Activated CD4-positive, alpha-beta T cell treated with anti-CD3 and anti-CD28 coated beads, Interleukin-2, Interleukin-4, amounts not matched to agents 100 ng/mL and 50 ng/mL, durations not matched to agents 16 hours and 8 hours (primary cell): Measurements from ENCODE around the gene PAK3.
A peak's percentile ranks its signal among the peaks of the same experiment; 100 is the strongest.

ENCODE experiments used
- DNase-seq: peaks from one replicate; pipeline ENCODE4 v3.0.0-alpha.2; 2020; ENCODE audit warnings: low spot score

The PAK3 gene

DNA sequence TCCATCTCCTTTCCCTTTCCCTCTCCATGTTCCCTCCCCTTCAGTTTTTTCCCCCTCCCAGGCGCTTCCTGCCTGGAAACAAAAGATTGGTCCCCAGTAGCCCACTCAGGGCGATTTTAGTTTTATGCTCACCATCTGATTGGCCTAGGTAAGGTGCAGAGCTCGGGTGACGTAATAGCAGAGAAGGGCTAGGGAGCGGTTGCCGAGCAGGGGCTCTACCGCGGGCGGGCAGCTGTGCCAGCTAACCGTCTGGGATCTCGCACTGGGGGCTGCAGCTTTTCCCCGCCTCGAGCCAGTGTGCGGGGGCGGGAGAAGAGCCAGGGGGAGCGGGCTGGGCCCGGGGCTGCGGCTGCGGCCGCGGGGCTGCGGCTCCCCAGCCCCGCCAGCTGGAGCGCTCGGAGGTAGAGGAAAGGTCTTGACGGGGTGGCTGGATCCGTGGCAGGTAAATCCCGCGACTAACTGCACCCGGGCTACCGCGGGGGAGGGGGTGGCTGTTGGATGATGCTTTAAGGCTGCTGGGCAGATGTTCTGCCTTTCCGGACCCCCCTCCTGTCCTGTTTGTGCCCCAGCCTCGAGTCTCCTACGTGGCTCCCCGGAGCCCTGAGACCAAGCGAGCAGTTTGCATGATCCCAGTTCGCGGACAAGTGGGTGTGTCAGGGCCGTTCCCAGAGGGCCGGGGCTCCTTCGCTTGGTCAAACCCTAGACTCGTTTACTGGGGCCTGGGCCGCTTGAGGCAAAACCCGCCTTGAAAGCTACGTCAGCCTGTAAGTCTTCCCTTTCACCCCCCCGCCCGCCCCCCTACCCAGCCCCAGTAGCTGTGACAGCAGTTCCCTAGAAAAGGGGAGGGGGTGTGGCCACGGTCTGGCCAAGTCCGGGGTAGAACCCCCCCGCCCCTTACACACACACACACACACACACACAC lies at the start of gene PAK3:
PAK3 (plus strand) TSS at position 218 of the 922 bp plus-strand sequence. CDS start 26,913 bp downstream, outside the sequence.
- peak; percentile 8 for DNase-seq

- no peak for DNase-seq
Observed at GRCh38 chrX:111047575-111047974, 48.4 kb upstream of the PAK3 start.

- DNase-seq = no peak
Observed at GRCh38 chrX:111052478-111052877, 43.5 kb upstream of the PAK3 start.

DNA sequence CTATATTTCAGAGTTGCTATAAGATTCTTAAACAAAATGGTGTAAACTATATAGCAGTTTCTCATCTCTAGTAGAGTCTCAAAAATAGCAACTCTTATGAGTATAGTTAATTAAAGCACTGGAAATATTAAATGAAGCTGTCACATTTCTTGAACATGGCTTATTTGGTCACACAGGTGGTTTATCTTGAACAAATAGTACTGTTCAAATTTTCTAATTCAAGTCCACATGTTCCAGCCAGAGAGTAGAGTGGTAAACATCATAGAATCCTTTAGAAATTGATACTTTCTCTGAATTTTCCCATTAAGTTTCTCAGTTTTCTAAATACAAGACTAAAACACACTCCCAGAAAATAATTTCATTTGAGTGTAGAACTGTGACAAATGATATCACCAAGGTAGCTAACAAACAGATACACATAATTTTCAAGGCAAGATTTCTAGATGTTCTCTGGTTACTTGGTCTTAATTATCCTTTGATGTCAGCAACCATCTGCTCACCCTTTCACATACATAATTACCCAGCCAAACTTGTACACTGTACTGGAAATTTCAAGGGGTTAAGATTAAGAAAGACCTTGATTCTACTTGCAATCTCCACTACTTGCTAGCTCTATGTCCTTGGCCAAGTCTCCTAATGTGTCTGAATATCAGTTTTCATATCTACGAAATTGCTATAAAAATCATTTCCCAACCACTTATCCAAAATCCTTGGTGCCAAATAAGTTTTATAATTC lies 24.3 kb upstream of the PAK3 start:
- no peak for DNase-seq

- DNase-seq = no peak
Observed at GRCh38 chrX:111083081-111083480, 12.9 kb upstream of the PAK3 start.

- DNase-seq = no peak
Observed at GRCh38 chrX:111086591-111087006, 9.4 kb upstream of the PAK3 start.

DNA sequence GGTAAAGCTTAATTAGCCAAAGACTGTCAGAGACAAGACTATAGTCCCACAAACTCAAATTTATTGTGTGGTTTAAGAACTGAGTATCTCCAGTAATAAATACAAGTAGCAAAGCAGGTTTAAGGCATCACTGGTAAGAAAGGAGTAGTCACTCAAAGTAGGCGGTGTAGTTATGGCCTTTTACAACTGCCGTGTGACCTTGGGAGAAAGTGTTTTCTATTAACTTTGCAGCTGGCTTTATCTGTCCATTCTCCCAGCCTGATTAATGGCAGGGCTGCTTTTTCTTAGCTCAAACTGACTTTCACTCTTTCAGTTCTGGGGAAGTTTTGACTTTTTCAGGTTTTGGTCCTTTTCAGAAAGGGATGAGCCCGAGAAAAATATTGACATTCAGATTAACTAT lies 7.4 kb upstream of the PAK3 start:
- no peak for DNase-seq

DNA sequence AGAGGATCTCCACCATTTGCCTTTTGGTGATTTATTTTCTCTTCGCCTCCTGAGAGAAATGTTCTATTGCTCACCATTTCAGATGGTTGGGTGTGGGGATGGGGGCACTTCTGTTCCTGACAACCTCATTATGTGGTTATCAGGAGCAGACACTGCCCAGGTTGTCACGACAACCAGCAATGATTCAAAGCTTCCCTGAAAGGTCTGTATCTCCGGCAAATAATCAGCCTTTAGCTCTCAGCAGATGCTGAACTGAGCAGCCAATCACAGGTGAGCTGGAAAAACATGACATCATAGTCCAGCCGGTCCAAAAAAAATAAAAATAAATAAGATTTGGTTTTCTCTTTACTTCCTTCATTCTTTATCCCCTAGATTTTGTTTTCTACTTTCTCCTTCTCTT lies 5.5 kb upstream of the PAK3 start:
- no peak for DNase-seq

- DNase-seq = peak; percentile 74
Observed at GRCh38 chrX:111098874-111099273, 2.9 kb downstream of the PAK3 start.

DNA sequence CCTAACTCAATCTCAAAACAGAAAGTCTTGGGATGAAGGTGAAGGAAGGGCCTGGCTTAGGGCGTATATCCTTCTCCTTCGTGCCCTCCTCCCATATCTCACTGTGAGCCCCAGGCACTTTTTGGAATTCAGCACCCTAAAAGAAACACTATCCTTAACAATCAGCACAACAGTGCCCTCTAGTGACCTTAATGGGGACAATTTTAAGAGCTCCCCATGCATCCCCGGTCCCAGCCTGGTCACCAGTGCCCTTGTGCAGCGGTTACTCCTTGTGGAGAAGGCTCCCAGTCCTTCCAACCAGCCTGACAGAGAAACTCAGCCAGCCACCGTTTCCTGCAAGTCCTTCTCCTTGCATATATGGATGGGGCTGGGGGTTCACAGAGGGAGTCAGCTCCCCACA lies 4.2 kb downstream of the PAK3 start:
- DNase-seq = peak; percentile 51

DNA sequence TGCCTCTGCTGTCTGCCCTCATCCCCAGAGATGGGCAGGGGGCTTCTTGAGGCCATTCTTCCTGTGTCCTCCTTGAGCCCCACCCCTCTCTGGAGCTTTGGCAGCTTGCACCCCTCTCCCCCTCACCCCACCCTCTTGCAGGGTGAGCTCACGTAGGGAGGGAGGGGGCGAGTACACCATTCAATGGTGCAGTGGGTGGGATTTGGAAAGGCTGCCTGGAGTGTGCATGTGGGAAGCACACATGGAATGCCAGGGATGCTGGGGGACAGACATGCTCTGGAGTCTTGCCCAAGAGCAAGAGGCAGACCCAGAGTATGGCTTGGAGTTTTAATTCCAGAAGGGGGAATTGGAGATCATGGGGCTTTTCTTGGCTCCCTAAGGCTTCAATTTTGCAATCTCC lies 5.6 kb downstream of the PAK3 start:
- no peak for DNase-seq

DNA sequence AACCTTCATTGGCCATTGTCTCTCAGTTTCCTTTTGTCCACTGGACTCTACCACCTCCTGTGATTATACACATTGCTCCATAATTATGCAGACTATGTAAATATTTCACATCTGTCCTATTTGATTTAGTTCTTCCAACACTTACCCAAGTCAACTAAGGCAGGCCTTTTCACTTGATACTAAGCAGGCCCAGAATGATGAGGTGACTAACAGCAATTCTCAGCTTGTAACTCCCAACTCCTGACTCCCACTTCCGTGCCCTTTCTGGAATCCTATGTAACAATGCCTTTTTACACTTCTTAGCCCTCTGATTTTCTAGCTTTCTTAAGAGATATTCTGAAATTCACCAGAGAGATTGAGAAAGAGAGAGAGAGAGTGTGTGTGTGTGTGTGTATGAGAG lies 6.6 kb downstream of the PAK3 start:
- DNase-seq = no peak

DNA sequence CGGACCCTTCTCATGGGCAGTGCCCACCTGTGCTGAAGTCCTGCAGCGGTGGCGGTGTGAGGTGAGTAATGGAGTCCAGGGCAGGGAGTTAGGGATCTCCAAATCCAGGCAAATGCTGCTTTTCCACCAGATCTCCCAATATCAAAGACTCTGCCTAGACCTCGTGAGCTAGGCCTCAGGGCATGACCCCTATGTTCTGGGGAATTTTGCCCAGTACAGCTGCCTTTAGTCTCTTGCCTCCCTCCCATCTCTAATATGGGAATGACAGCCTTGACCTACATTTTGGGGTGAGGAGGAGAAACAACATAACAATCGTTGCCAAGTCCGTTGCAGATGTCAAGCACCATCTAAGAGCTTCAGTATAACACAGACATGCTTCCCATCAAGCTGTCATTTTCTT lies 7.3 kb downstream of the PAK3 start:
- no peak for DNase-seq

- DNase-seq = no peak
Observed at GRCh38 chrX:111110098-111110775, 14.2 kb downstream of the PAK3 start.

DNA sequence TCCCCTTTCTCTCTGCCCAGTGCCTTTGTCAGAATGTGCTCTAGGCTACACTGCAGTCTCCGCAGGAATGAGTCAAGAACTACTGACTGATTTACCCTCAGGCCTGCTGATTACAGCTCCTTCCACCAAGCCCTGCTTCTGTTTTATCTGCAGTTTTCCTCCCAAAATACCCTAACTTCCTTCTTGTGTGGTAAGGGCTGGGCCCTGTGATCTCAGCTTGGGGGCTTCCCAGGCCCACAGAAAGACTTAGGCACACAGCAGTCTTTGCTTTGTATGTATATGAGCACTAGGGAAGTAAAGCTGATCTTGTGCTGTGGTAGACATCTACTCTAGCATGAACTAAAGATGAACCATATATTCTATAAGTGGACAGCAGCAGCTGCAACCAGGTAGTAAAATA lies 18.8 kb downstream of the PAK3 start:
- no peak for DNase-seq

DNA sequence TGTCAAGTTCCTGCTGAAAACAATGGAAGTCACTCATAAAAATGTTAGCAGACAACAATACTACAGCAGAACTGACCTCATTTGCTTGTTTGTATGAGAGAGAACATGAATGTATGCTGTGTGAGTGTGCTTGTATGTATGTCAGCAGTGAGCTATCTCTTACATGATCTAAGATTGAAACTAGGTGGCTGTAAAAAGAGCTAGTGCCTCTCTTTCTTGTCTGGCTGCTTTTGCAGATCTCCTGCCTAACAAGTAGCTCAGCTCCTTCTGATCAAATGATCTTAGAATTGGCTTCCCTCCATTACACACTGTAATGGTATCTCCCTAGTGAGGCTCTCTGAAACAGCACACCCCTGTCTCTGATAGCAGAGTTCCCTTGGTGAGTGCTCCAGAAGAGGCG lies 20.7 kb downstream of the PAK3 start:
- DNase-seq = no peak

DNA sequence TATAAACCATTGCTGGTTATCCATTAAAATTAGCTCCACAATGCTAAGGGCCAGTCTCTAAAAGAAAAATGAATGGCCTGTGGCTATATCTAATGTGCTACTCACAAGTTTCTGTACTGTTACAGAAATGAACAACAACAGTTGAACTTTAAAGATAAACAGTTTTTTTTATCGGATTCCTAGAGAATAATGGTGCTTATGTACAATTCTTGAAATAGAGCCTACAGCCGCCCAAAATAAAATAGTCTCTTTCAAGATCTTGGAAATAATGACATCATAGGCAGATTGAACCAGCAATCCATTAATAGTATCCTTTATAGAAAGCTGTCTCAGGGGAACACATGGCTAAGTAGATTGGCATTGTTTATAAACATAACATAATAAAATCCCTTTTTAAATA lies 23.4 kb downstream of the PAK3 start:
- no peak for DNase-seq

DNA sequence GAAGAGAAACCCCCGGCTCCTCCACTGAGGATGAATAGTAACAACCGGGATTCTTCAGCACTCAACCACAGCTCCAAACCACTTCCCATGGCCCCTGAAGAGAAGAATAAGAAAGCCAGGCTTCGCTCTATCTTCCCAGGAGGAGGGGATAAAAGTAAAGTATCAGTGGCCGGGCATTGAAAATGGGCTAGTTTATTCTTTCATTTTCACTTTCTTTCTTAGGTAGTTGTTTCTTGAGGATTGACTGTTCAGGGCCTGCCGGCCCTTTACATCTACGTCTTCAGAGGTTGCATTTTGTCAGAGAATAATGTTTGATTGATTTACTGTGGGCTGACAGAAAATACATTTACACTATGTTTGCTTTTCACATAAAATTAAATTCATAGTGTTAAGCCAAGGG lies 27.1 kb downstream of the PAK3 start:
- DNase-seq = peak; percentile 26

DNA sequence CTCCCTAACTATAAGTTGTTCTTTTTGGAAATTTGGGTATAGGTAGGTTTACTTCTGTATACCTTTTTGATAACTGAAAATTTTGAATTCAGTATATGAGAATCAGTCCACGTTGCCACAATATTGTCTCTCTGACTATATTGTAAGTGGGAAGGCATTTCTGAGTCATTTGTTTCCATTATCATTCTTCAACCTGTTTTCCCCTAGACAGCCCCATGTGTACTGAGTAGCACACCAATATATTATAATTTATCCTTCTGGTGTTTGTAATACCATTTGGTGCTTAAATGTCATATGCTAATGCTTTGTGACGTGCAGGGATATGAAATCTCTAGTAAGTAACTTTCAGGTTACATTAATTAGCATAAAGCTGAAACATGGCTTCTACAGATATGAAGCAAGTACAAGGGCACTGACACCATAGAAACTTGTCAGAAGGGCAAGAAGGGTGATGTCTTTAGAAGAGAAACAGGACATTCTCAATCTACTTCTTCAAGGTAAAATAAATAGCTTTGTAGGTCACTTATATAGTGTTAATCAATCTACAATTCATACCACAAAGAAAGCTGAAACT lies 27.7 kb downstream of the PAK3 start:
- DNase-seq = peak; percentile 25

DNA sequence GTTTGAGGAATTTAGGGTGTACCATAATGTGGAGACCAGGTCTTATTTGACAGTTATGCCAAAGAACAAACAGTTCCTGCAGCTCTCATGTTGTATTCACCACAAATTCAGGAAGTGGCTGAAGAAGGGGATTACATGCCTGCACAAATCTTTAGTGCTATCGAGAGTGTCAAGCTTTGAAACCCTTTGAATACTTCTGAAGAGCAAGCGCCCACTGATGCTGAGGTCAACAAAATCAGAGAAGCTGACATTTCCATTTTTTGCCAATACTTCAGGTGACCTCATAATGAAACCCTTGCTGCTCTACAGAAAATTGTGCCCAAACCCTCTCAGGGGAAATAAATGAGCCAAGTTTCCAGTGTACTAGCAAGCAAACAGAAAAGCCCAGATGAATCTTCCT lies 28.4 kb downstream of the PAK3 start:
- peak; percentile 54 for DNase-seq

DNA sequence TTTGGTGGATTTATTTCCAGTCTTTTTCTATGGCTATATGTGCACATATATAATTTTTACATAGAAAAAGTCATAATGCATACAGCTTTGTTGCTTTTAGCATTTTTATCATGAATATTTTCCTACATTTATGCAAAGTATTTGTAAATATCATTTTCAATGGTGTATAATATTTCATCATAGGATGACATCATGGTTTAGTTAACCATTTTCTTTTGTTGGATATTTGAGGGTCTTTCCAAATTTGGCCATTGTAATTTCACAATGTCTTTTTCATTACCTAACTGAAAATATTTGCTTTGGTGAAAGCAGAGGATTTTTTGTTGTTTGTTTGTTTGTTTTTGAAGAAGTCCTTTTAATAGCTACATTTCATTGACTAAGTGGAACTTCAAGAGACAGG lies 31.0 kb downstream of the PAK3 start:
- no peak for DNase-seq

DNA sequence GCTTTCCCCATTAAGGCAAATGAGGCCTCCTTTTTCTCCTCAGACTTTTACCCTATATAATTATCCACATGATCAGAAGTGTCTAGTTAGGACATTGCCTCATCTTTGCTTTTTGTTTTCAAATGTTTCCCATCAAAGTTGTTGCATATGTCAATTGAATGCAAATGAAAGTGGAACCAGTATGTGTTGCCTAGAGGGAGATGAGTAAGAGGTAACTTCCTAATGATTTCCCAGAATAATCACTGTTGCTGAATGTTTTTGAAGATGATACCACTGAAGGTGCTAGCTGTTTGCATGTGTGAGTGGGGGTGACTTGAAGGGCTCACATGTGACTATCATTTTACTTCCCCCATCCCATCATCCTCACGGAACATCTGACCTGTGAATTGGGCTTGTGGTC lies 33.9 kb downstream of the PAK3 start:
- DNase-seq = peak; percentile 26
